Uterus (tissue), 2 donors: ENCODE results near the gene CTTN.

Source experiments
- CTCF ChIP-seq, 4 experiments: fragments of 200-600 bp in 2 of 4; fragments of 450-650 bp in 2 of 4; sonication (generic) in 2 of 4; IDR thresholded peaks; one replicate each; pipeline ENCODE4 v1.5.1; 2016 to 2019; ENCODE audit warnings: antibody characterized with exemption in 4 of 4, mild to moderate bottlenecking in 2 of 4, moderate library complexity in 1 of 4
- POLR2A ChIP-seq, 2 donors: fragments of 450-650 bp; IDR thresholded peaks; one replicate each; pipeline ENCODE4 v1.6.1; 2016; ENCODE audit warnings: antibody characterized with exemption in 2 of 2, mild to moderate bottlenecking in 1 of 2, moderate library complexity in 1 of 2

- TF ChIP-seq CTCF (IDR thresholded peaks at IDR 0.05) (no peak), POLR2A (IDR thresholded peaks at IDR 0.05) (no peak)
These were observed 11.5 kb downstream of the CTTN start for GRCh38 chr11:70409871-70410270.
